ENCODE results near the gene MGAT4B.

- TF ChIP-seq BHLHE40 (IDR thresholded peaks at IDR 0.05; ENCODE audit: low read depth, low read length), result no peak
- TF ChIP-seq CTCF (IDR thresholded peaks at IDR 0.05), result no peak
- no peak for TF ChIP-seq REST (IDR thresholded peaks at IDR 0.05)
- no peak for TF ChIP-seq POLR2A (IDR thresholded peaks at IDR 0.05; ENCODE audit: low read length)
- TF ChIP-seq KDM1A (IDR thresholded peaks at IDR 0.05; ENCODE audit: low read depth), result no peak
- no peak for TF ChIP-seq HDAC2 (IDR thresholded peaks at IDR 0.05)
- no peak for TF ChIP-seq RCOR1 (IDR thresholded peaks at IDR 0.05; ENCODE audit: low read depth, low read length)
- TF ChIP-seq SREBF2 (IDR thresholded peaks at IDR 0.05), result no peak
- TF ChIP-seq HMGXB4 (CRISPR knock-in tag; IDR thresholded peaks at IDR 0.05; ENCODE audit: borderline replicate concordance), result no peak
- TF ChIP-seq EP300 (IDR thresholded peaks at IDR 0.05), result no peak
- no peak; a peak in 1 of 5 replicates for TF ChIP-seq JUN (IDR thresholded peaks at IDR 0.05)
- TF ChIP-seq MYC (IDR thresholded peaks at IDR 0.05; ENCODE audit: borderline replicate concordance, low read length), result no peak
- no peak for TF ChIP-seq RNF2 (IDR thresholded peaks at IDR 0.05; ENCODE audit: borderline replicate concordance, low read depth)
- no peak for TF ChIP-seq CBX8 (IDR thresholded peaks at IDR 0.05)
Observed at GRCh38 chr5:179840766-179841165, 34.1 kb upstream of the MGAT4B start.
